SU-DHL-6 (cell line): ENCODE measurements around the gene PRLR.

Experiments used
- EZH2phosphoT487 ChIP-seq: fragments of 200-600 bp; sonication (generic), shearing (Covaris generic); conservative IDR thresholded peaks from 2 replicates; pipeline ENCODE4 v1.6.1; 2018; ENCODE audit warnings: mild to moderate bottlenecking, antibody characterized with exemption, low read length, moderate library complexity, mixed read lengths
- TF ChIP-seq, protein P1 (sequence below): fragments of 200-600 bp; sonication (generic); IDR thresholded peaks from one replicate; pipeline ENCODE4 v1.5.1; 2017; ENCODE audit warnings: antibody characterized with exemption, mild to moderate bottlenecking, low read length, moderate library complexity; ENCODE audit not compliant: insufficient read depth, poor library complexity, severe bottlenecking

- TF ChIP-seq, protein P1, sequence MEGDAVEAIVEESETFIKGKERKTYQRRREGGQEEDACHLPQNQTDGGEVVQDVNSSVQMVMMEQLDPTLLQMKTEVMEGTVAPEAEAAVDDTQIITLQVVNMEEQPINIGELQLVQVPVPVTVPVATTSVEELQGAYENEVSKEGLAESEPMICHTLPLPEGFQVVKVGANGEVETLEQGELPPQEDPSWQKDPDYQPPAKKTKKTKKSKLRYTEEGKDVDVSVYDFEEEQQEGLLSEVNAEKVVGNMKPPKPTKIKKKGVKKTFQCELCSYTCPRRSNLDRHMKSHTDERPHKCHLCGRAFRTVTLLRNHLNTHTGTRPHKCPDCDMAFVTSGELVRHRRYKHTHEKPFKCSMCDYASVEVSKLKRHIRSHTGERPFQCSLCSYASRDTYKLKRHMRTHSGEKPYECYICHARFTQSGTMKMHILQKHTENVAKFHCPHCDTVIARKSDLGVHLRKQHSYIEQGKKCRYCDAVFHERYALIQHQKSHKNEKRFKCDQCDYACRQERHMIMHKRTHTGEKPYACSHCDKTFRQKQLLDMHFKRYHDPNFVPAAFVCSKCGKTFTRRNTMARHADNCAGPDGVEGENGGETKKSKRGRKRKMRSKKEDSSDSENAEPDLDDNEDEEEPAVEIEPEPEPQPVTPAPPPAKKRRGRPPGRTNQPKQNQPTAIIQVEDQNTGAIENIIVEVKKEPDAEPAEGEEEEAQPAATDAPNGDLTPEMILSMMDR, result no peak
- no peak for TF ChIP-seq EZH2phosphoT487
These were observed 6.4 kb downstream of the PRLR start for GRCh38 chr5:35223787-35224395.
